HCT116 (cell line): Measurements from ENCODE around the gene PHTF1. TPM values are rescaled to one million over a fixed set of nuclear protein-coding genes. Genes with fewer than 3 reads are reported as not detected.

Experiments used
- ATAC-seq: fragments of 200-7000 bp; cut with Tn5 transposase; 2 replicates; pipeline ENCODE4 v1.9.1; 2020; ENCODE audit warnings: mild to moderate bottlenecking, moderate library complexity
- BruUV-seq: library from RNA; stranded (reverse); fragments of 400-500 nt; replicated peaks from 2 replicates; lab custom pipeline; 2021; lab: Mats Ljungman, UMichigan
- CTCF ChIA-PET: fragments of 300-600 bp; sonication (Branson Sonifier 250); formaldehyde crosslinking; loops from one replicate; lab custom pipeline; 2021; ENCODE audit warnings: antibody characterized with exemption; lab: Charles Lee
- POLR2A ChIA-PET: fragments of 300-600, 350-600 bp; sonication (Branson Sonifier 250); formaldehyde crosslinking; loops from one replicate; lab custom pipeline; 2021; ENCODE audit warnings: antibody characterized with exemption; lab: Charles Lee
- RAD21 ChIA-PET, 2 experiments: fragments of 300-600 bp; sonication (Branson Sonifier 250); formaldehyde crosslinking; loops; one replicate each; lab custom pipeline; 2023; ENCODE audit warnings: low total read pairs in 2 of 2; ENCODE audit not compliant: uncharacterized antibody in 2 of 2, unreplicated experiment in 2 of 2, low non-redundant PET in 1 of 2; lab: Charles Lee
- DNase-seq: peaks from one replicate; pipeline ENCODE4 v3.0.0-alpha.2; 2010; ENCODE audit warnings: low read depth, low spot score
- H2AFZ ChIP-seq: fragments of 200-600 bp; shearing (Covaris generic), sonication (generic); 2 replicates; pipeline ENCODE4 v1.6.1; 2017; ENCODE audit warnings: low read depth, mixed run types, mixed read lengths, antibody characterized with exemption, low read length; ENCODE audit not compliant: poor library complexity, severe bottlenecking
- H3K27ac ChIP-seq: 2 replicates; pipeline ENCODE4 v1.5.1; 2012; ENCODE audit warnings: low read depth, low read length
- H3K27me3 ChIP-seq: fragments of 200-600 bp; sonication (generic); 2 replicates; pipeline ENCODE4 v1.6.1; 2016; ENCODE audit warnings: mixed run types, low read length, mixed read lengths; ENCODE audit not compliant: insufficient read depth
- H3K36me3 ChIP-seq, 2 experiments: fragments of 200-500 bp in 1 of 2; fragments of 200-600 bp in 1 of 2; sonication (Bioruptor generic) in 1 of 2; sonication (generic) in 1 of 2; 2 replicates each; pipeline versions ENCODE4 v1.5.1 to v1.6.1; 2014 to 2016; ENCODE audit warnings: low read length in 2 of 2, inconsistent platforms in 1 of 2, mixed read lengths in 1 of 2, mixed run types in 1 of 2; ENCODE audit not compliant: insufficient read depth in 2 of 2, control insufficient read depth in 1 of 2
- H3K4me1 ChIP-seq, 2 experiments: fragments of 200-600 bp in 1 of 2; sonication (generic) in 1 of 2; 2 replicates each; pipeline versions ENCODE4 v1.5.1 to v1.6.1; 2012 to 2017; ENCODE audit warnings: low read length in 2 of 2, inconsistent platforms in 1 of 2, mild to moderate bottlenecking in 1 of 2, mixed read lengths in 1 of 2, mixed run types in 1 of 2, moderate library complexity in 1 of 2; ENCODE audit not compliant: insufficient read depth in 2 of 2, control insufficient read depth in 1 of 2
- H3K4me2 ChIP-seq: fragments of 200-600 bp; sonication (generic); 2 replicates; pipeline ENCODE4 v1.6.1; 2017; ENCODE audit warnings: mixed run types, low read length, mixed read lengths
- H3K4me3 ChIP-seq, 2 experiments: fragments of 200-600 bp in 1 of 2; sonication (generic) in 1 of 2; replicated peaks in 1 of 2; 2 replicates each; pipeline ENCODE4 v1.5.1; 2011 to 2016; ENCODE audit warnings: low read length in 2 of 2, control low read depth in 1 of 2, low read depth in 1 of 2, mild to moderate bottlenecking in 1 of 2, mixed read lengths in 1 of 2, mixed run types in 1 of 2
- H3K79me2 ChIP-seq: fragments of 200-600 bp; sonication (generic); 2 replicates; pipeline ENCODE4 v1.6.1; 2017; ENCODE audit warnings: mild to moderate bottlenecking, mixed run types, low read length, moderate library complexity, mixed read lengths; ENCODE audit not compliant: insufficient read depth
- H3K9ac ChIP-seq: fragments of 200-600 bp; sonication (generic); 2 replicates; pipeline ENCODE4 v1.6.1; 2016; ENCODE audit warnings: low read length, mixed read lengths
- H3K9me2 ChIP-seq: fragments of 200-600 bp; sonication (generic), shearing (Covaris generic); 2 replicates; pipeline ENCODE4 v1.6.1; 2017; ENCODE audit warnings: mixed run types, mild to moderate bottlenecking, moderate library complexity; ENCODE audit not compliant: insufficient read depth
- H3K9me3 ChIP-seq, 2 experiments: fragments of 200-500 bp in 1 of 2; fragments of 200-600 bp in 1 of 2; sonication (Bioruptor generic) in 1 of 2; sonication (generic) in 1 of 2; 2 replicates each; pipeline ENCODE4 v1.6.1; 2014 to 2017; ENCODE audit warnings: low read length in 2 of 2, mixed read lengths in 2 of 2, inconsistent platforms in 1 of 2, low read depth in 1 of 2, mild to moderate bottlenecking in 1 of 2, mixed run types in 1 of 2, moderate library complexity in 1 of 2; ENCODE audit not compliant: control insufficient read depth in 1 of 2, insufficient read depth in 1 of 2
- H4K20me1 ChIP-seq: fragments of 200-600 bp; sonication (generic), shearing (Covaris generic); 2 replicates; pipeline ENCODE4 v1.6.1; 2017; ENCODE audit warnings: mixed run types, mild to moderate bottlenecking, moderate library complexity; ENCODE audit not compliant: insufficient read depth
- CTCF ChIP-seq, 3 experiments: fragments of 200-600 bp in 1 of 3; sonication (generic) in 1 of 3; IDR thresholded peaks in 2 of 3; conservative IDR thresholded peaks in 1 of 3; 2 replicates each; pipeline ENCODE4 v1.5.1; 2012 to 2017; ENCODE audit warnings: low read depth in 2 of 3, low read length in 2 of 3, antibody characterized with exemption in 1 of 3, borderline replicate concordance in 1 of 3, control low read depth in 1 of 3, mild to moderate bottlenecking in 1 of 3, mixed read lengths in 1 of 3, mixed run types in 1 of 3, moderate library complexity in 1 of 3; ENCODE audit not compliant: insufficient read depth in 1 of 3
- EGR1 ChIP-seq: IDR thresholded peaks from 2 replicates; pipeline ENCODE4 v1.6.1; 2012; ENCODE audit warnings: low read depth
- EZH2 ChIP-seq: fragments of 200-600 bp; sonication (generic); IDR thresholded peaks from 2 replicates; pipeline ENCODE4 v1.6.1; 2017; ENCODE audit warnings: antibody characterized with exemption, mixed run types
- EZH2phosphoT487 ChIP-seq: fragments of 200-600 bp; IDR thresholded peaks from 2 replicates; pipeline ENCODE4 v1.6.1; 2018; ENCODE audit warnings: antibody characterized with exemption, borderline replicate concordance
- JUND ChIP-seq: IDR thresholded peaks from 2 replicates; pipeline ENCODE4 v1.6.1; 2012
- MAX ChIP-seq: IDR thresholded peaks from 2 replicates; pipeline ENCODE4 v1.6.1; 2012
- POLR2A ChIP-seq: IDR thresholded peaks from 2 replicates; pipeline ENCODE4 v1.7.0; 2011; ENCODE audit warnings: borderline replicate concordance; ENCODE audit not compliant: insufficient read depth, insufficient read length; ENCODE audit errors: extremely low read depth
- POLR2AphosphoS5 ChIP-seq: IDR thresholded peaks from 2 replicates; pipeline ENCODE4 v1.6.1; 2011; ENCODE audit warnings: mild to moderate bottlenecking, low read depth, low read length, moderate library complexity
- RAD21 ChIP-seq: IDR thresholded peaks from 2 replicates; pipeline ENCODE4 v1.6.1; 2012; ENCODE audit warnings: low read depth, mild to moderate bottlenecking
- REST ChIP-seq: IDR thresholded peaks from 2 replicates; pipeline ENCODE4 v1.6.1; 2012; ENCODE audit warnings: low read depth
- SIN3A ChIP-seq: IDR thresholded peaks from 2 replicates; pipeline ENCODE4 v1.6.1; 2012; ENCODE audit warnings: low read depth
- SP1 ChIP-seq: IDR thresholded peaks from 2 replicates; pipeline ENCODE4 v1.6.1; 2012; ENCODE audit warnings: low read depth
- SRF ChIP-seq: IDR thresholded peaks from 2 replicates; pipeline ENCODE4 v1.6.1; 2012; ENCODE audit warnings: low read depth
- TCF7L2 ChIP-seq: IDR thresholded peaks from 2 replicates; pipeline ENCODE4 v1.7.0; 2011; ENCODE audit warnings: borderline replicate concordance, inconsistent platforms; ENCODE audit not compliant: insufficient read depth, insufficient read length; ENCODE audit errors: extremely low read depth
- YY1 ChIP-seq: IDR thresholded peaks from 2 replicates; pipeline ENCODE4 v1.6.1; 2011; ENCODE audit warnings: low read length, low read depth, moderate library complexity, mild to moderate bottlenecking; ENCODE audit not compliant: insufficient replicate concordance; ENCODE audit errors: extremely low read depth
- ZBTB33 ChIP-seq: IDR thresholded peaks from 2 replicates; pipeline ENCODE4 v1.6.1; 2011; ENCODE audit warnings: mild to moderate bottlenecking, low read length, moderate library complexity; ENCODE audit not compliant: insufficient replicate concordance; ENCODE audit errors: extremely low read depth
- ZFX ChIP-seq: fragments of 450-650 bp; IDR thresholded peaks from 2 replicates; pipeline ENCODE4 v1.6.1; 2017
- ZNF274 ChIP-seq: fragments of 200-500 bp; sonication (Bioruptor generic); IDR thresholded peaks from 2 replicates; pipeline ENCODE4 v1.6.1; 2014; ENCODE audit warnings: mild to moderate bottlenecking, low read depth, low read length, inconsistent platforms
- intact Hi-C: fragments of 100-400 bp; cut with micrococcal nuclease; formaldehyde crosslinking; loops from 2 replicates; pipeline ENCODE4 v1.10.0; 2022
- total RNA-seq: library from RNA; stranded (reverse); gene quantifications from one replicate; pipeline ENCODE4 v1.2.1, GENCODE V29; 2021; ENCODE audit not compliant: unreplicated experiment

PHTF1 gene
- total RNA-seq, 1 experiment from 2014 or later = 11.4 TPM

GRCh38 chr1:113745425-113745824 lies 13.9 kb downstream of the PHTF1 start:
- no peak for ATAC-seq
- BruUV-seq = no TSS peak
- RAD21 ChIA-PET = no interaction called here

More at GRCh38 chr1:113745425-113745824, 13.9 kb downstream of the PHTF1 start:
- no peaks in the 10 kb centered on the region for H3K9me3 ChIP-seq
- no peak overlapping the region for H3K27ac ChIP-seq
- no peaks in the 10 kb centered on the region for H4K20me1 ChIP-seq
- H3K9me2 ChIP-seq = no peaks in the 10 kb centered on the region
- DNase-seq = no peak
- no peak overlapping the region for H2AFZ ChIP-seq
- H3K36me3 ChIP-seq = no peaks in the 10 kb centered on the region
- ChIA-PET POLR2A (no interaction called here), CTCF (no interaction called here)
- no peak overlapping the region for H3K4me2 ChIP-seq
- H3K27me3 ChIP-seq = no peaks in the 10 kb centered on the region
- TF ChIP-seq REST = no peak
- no peak for TF ChIP-seq ZNF274
- TF ChIP-seq POLR2AphosphoS5 = no peak
- TF ChIP-seq EZH2 = no peak
- TF ChIP-seq SIN3A = no peak
- no peak for TF ChIP-seq EGR1
- TF ChIP-seq POLR2A = no peak
- no peak for TF ChIP-seq SRF
- TF ChIP-seq JUND = no peak
- TF ChIP-seq ZFX = no peak
- no peak for TF ChIP-seq CTCF (IDR thresholded peaks at IDR 0.05 in 2 of 3, conservative IDR thresholded peaks at IDR 0.05 in 1 of 3; ENCODE audit: borderline replicate concordance in 1 of 3, insufficient read depth in 1 of 3, low read depth in 2 of 3, low read length in 2 of 3)
- TF ChIP-seq TCF7L2 = no peak
- TF ChIP-seq EZH2phosphoT487 = no peak
- no peak for TF ChIP-seq YY1
- no peak for TF ChIP-seq MAX
- TF ChIP-seq RAD21 = no peak
- TF ChIP-seq SP1 = no peak
- TF ChIP-seq ZBTB33 = no peak
- TF ChIP-seq, all 23 proteins: peak for 0
- H3K9ac ChIP-seq = no peak overlapping the region
- H3K4me3 ChIP-seq = no peak overlapping the region
- peaks cover 0 to 5% of the 10 kb centered on the region in 2 experiments; a peak in 1 of 4 replicates for H3K4me1 ChIP-seq
- no peaks in the 10 kb centered on the region for H3K79me2 ChIP-seq
- intact Hi-C loops = no loop called here
